Mucosa of stomach (tissue), 1 donor: Measurements from ENCODE around the gene PALM.
"Not testable (repeated sequence)": the region's sequence is repeated elsewhere in the genome, so short reads cannot be mapped to it uniquely, and the experiment has no call there.

ENCODE experiments used
- H3K27me3 ChIP-seq: one replicate; pipeline ENCODE4 v1.7.0; 2013; ENCODE audit warnings: mild to moderate bottlenecking, low read length; ENCODE audit not compliant: control insufficient read depth, insufficient read depth
- H3K36me3 ChIP-seq: one replicate; pipeline ENCODE4 v1.7.0; 2013; ENCODE audit warnings: low read length; ENCODE audit not compliant: control insufficient read depth, insufficient read depth
- H3K4me1 ChIP-seq: one replicate; pipeline ENCODE4 v1.7.0; 2013; ENCODE audit warnings: mild to moderate bottlenecking, low read length; ENCODE audit not compliant: control insufficient read depth, insufficient read depth
- H3K4me3 ChIP-seq: one replicate; pipeline ENCODE4 v1.7.0; 2013; ENCODE audit warnings: low read length
- H3K9ac ChIP-seq: one replicate; pipeline ENCODE4 v1.7.0; 2013; ENCODE audit warnings: mild to moderate bottlenecking, low read length, moderate library complexity
- H3K9me3 ChIP-seq: one replicate; pipeline ENCODE4 v1.7.0; 2013; ENCODE audit warnings: mild to moderate bottlenecking, low read length, moderate library complexity; ENCODE audit not compliant: control insufficient read depth
- donor health status: Pancreatic carcinoma.

Gene PALM

DNA sequence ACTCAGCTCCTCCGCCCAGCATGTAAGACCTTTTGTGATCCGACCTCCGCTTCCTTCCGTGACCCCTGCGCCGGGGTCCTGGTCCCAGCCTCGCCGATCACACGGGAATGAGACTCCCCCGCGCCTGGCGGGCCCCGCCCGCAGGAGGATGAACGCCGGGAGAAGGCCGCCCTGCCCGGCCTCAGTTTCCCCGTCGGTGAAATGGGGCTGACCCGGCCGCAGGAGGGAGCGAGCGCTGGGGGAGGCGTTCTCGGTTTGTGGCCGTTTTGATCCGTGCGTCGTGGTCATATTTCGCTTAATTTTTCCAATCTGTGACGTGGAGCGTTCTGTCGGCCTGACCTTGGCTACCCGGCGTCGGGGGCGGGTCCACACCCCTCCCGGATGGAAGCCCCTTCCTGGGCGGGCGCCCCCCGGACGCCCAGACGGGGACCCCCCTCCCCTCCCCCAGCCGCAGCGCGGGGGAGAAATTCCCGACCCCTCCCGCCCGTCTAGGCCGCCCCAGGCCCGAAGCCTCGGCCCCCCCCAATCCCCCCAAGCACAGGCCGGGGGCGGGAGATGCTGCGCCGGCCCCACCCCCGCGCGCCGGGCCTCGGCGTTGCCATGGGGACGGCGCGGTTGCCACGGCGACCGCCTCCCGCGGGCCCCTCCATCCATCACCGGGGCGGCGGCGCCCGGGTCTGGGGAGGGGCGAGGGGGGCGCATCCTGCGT, 11.1 kb downstream of the PALM start:
- Histone ChIP-seq H3K27me3 (peaks cover 19% of the 10 kb centered on the region), H3K36me3 (no peaks in the 10 kb centered on the region), H3K9me3 (no peaks in the 10 kb centered on the region), H3K4me3 (no peak overlapping the region), H3K9ac (no peak overlapping the region), H3K4me1 (no peaks in the 10 kb centered on the region)

DNA sequence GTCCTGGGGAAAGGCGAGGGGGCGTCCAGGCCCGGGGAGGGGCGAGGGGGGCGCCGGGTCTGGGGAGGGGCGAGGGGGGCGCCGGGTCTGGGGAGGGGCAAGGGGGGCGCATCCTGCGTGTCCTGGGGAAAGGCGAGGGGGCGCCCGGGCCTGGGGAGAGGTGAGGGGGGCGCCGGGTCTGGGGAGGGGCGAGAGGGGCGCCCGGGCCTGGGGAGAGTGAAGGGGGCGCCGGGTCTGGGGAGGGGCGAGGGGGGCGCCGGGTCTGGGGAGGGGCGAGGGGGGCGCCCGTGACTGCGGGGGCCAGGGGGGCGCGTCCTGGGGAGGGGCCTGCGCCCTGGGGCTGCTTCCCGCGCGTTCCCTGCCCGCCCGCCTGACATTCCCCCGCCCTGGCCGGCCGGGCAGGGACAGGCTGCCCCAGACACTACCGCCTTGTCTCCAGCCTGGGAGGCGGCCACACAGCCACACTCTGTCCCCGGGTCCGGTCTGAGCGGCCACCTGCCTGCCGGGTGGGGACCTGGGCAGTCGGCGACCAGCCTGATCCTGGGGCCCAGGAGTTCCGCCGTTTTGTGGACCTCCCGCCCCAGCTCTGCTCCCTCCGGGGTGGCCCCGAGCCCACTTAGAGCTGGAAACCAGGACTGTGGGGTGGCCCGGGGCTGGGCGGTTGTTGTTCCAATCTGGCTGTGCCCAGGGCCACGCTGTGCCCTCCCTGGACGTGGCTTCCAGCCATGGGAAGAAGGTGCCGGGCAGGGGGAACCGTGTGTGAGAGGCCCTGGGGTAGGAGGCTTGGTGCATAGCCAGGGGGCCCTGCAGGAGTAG, 11.8 kb downstream of the PALM start:
- no peaks in the 10 kb centered on the region for H3K4me1 ChIP-seq
- H3K4me3 ChIP-seq, result no peak overlapping the region
- no peaks in the 10 kb centered on the region for H3K9me3 ChIP-seq
- H3K27me3 ChIP-seq, result peaks cover 19% of the 10 kb centered on the region
- no peak overlapping the region for H3K9ac ChIP-seq
- no peaks in the 10 kb centered on the region for H3K36me3 ChIP-seq

- Histone ChIP-seq H3K36me3 (no peaks in the 10 kb centered on the region), H3K27me3 (peaks cover 19% of the 10 kb centered on the region), H3K4me1 (no peaks in the 10 kb centered on the region)
Observed at GRCh38 chr19:722553-723101, 13.9 kb downstream of the PALM start.

GRCh38 chr19:723247-723646, 14.5 kb downstream of the PALM start:
- Histone ChIP-seq H3K27me3 (peaks cover 19% of the 10 kb centered on the region), H3K4me3 (no peak overlapping the region)

More at GRCh38 chr19:722553-723101, 13.9 kb downstream of the PALM start:
- no peak overlapping the region for H3K9ac ChIP-seq
- no peaks in the 10 kb centered on the region for H3K9me3 ChIP-seq
- H3K4me3 ChIP-seq, result no peak overlapping the region

GRCh38 chr19:723714-724113, 15.0 kb downstream of the PALM start:
- Histone ChIP-seq H3K9me3 (no peaks in the 10 kb centered on the region), H3K27me3 (peaks cover 17% of the 10 kb centered on the region), H3K36me3 (no peaks in the 10 kb centered on the region)

More at GRCh38 chr19:723247-723646, 14.5 kb downstream of the PALM start:
- Histone ChIP-seq H3K4me1 (no peaks in the 10 kb centered on the region), H3K9ac (no peak overlapping the region), H3K36me3 (no peaks in the 10 kb centered on the region), H3K9me3 (no peaks in the 10 kb centered on the region)

DNA sequence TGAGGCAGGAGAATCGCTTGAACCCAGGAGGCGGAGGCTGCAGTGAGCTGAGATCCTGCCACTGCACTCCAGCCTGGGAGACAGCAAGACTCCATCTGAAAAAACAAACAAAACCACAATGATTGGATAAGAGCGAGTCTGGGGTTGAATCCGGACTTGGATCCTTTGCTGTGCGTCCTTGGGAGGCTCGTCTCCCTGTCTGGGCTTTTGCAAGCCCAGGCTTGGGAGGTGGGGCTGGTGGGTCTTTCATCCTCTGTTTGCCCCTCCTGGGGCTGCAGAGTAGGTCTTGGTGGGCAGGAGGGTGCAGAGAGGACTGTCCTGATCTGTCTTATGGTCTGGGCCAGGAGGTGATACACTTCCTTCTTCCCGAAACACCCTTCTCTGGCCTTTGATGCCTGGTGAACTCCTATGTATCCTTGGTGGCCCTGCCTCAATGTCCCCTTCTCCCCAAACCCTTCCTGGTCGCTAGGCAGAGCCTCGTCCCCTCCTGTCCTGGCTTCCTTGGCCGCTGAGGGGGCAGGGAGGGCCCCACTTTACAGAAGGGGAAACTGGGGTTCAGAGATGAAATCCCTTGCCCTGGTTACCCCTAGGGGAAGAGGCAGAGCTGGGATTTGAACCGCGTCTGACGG, 16.8 kb downstream of the PALM start:
- Histone ChIP-seq H3K27me3 (peaks cover 5% of the 10 kb centered on the region), H3K4me1 (no peaks in the 10 kb centered on the region), H3K9me3 (no peaks in the 10 kb centered on the region), H3K9ac (no peak overlapping the region), H3K4me3 (no peak overlapping the region), H3K36me3 (no peaks in the 10 kb centered on the region)

More at GRCh38 chr19:723714-724113, 15.0 kb downstream of the PALM start:
- Histone ChIP-seq H3K4me1 (no peaks in the 10 kb centered on the region), H3K9ac (no peak overlapping the region), H3K4me3 (no peak overlapping the region)

DNA sequence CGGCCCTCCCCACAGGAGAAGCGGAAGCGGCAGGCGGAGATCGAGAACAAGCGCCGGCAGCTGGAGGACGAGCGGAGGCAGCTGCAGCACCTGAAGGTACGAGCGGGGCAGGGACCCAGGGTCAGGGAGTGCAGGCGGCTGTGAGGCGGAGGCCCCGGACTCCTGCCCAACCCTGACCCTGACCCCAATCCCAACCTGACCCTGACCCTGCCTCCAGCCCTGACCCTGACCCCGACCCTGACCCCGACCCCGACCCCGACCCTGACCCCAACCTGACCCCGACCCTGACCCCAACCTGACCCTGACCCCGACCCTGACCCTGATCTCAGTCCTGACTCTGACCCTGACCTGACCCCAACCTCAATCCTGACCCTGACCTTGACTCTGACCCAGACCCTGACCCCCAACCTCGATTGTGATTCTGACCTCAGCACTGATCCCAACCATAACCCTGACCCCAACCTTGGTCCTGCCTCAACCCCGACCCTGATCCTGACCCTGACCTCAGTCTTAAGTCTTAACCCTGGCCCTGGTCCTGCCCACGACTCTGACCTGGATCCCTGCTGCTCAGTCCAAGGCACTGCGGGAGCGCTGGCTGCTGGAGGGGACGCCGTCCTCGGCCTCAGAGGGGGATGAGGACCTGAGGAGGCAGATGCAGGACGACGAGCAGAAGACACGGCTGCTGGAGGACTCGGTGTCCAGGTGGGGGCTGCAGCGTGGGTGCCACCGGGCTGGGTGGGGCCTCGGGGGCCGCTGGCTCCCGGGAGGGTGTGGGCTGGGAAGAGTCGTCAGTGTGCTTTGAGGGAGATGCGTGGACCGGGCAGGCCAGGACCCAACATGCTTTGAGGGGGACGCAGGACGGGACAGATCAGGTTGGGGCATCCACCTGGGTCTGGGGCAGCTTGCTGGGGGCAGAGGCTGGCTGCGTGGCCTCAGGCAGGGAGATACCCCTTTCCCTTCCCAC, 18.5 kb downstream of the PALM start:
- Histone ChIP-seq H3K36me3 (no peaks in the 10 kb centered on the region), H3K27me3 (no peaks in the 10 kb centered on the region), H3K4me1 (no peaks in the 10 kb centered on the region), H3K9ac (no peak overlapping the region), H3K4me3 (no peak overlapping the region), H3K9me3 (no peaks in the 10 kb centered on the region)

- Histone ChIP-seq H3K4me3 (no peak overlapping the region), H3K27me3 (no peaks in the 10 kb centered on the region), H3K9ac (no peak overlapping the region), H3K9me3 (no peaks in the 10 kb centered on the region), H3K4me1 (no peaks in the 10 kb centered on the region), H3K36me3 (no peaks in the 10 kb centered on the region)
Observed at GRCh38 chr19:728011-728410, 19.3 kb downstream of the PALM start.

DNA sequence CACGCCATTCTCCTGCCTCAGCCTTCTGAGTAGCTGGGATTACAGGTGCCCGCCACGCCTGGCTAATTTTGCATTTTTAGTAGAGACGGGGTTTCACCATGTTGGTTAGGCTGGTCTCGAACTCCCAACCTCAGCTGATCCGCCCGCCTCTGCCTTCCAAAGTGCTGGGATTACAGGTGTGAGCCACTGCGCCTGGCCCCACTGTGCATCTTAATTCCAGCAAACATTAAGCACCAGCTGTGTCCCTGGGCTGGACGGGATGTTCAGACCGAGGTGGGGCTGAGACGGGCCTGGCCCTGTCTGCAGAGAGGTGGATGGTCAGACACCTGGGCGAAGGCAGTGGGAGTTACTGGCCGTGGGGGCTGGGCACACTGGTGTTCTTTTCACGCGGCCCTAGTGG, 20.8 kb downstream of the PALM start:
- H3K9ac ChIP-seq, H3K36me3 ChIP-seq, H3K27me3 ChIP-seq, H3K4me3 ChIP-seq, H3K9me3 ChIP-seq, H3K4me1 ChIP-seq: not testable (repeated sequence)

GRCh38 chr19:729965-730668, 21.4 kb downstream of the PALM start:
- Histone ChIP-seq H3K9ac (no peak overlapping the region), H3K27me3 (no peaks in the 10 kb centered on the region), H3K9me3 (no peaks in the 10 kb centered on the region), H3K4me3 (no peak overlapping the region), H3K36me3 (no peaks in the 10 kb centered on the region), H3K4me1 (no peaks in the 10 kb centered on the region)

GRCh38 chr19:731000-731399, 22.3 kb downstream of the PALM start:
- Histone ChIP-seq H3K27me3 (no peaks in the 10 kb centered on the region), H3K36me3 (no peaks in the 10 kb centered on the region), H3K9me3 (no peaks in the 10 kb centered on the region), H3K9ac (no peak overlapping the region), H3K4me1 (no peaks in the 10 kb centered on the region), H3K4me3 (no peak overlapping the region)
